Astrocyte (in vitro differentiated cells and primary cell): Measurements from ENCODE around the gene KBTBD13.
"Not testable (repeated sequence)": the region's sequence is repeated elsewhere in the genome, so short reads cannot be mapped to it uniquely, and the experiment has no call there.

ENCODE experiments used
- CTCF ChIP-seq: IDR thresholded peaks from 2 replicates; pipeline ENCODE4 v1.5.1; 2011; ENCODE audit warnings: low read depth, mild to moderate bottlenecking, inconsistent platforms, low read length, moderate library complexity; ENCODE audit not compliant: insufficient read depth
- EZH2 ChIP-seq: IDR thresholded peaks from 2 replicates; pipeline ENCODE4 v1.6.1; 2012; ENCODE audit warnings: mild to moderate bottlenecking, low read length, inconsistent platforms; ENCODE audit not compliant: insufficient read depth

GRCh38 chr15:65074946-65075345 lies 1.6 kb upstream of the KBTBD13 start:
- not testable (repeated sequence) for TF ChIP-seq CTCF, EZH2
